HG03025 (cell line): Measurements from ENCODE around the gene SUPT16H.
"Not testable (repeated sequence)": the region's sequence is repeated elsewhere in the genome, so short reads cannot be mapped to it uniquely, and the experiment has no call there.

Experiments used
- ATAC-seq: cut with Tn5 transposase; IDR thresholded peaks from one replicate; pipeline ENCODE4 v1.9.1; 2021; ENCODE audit warnings: mild to moderate bottlenecking, moderate library complexity; ENCODE audit not compliant: unreplicated experiment, low FRiP score

Gene SUPT16H

GRCh38 chr14:21307637-21308036, 76.2 kb downstream of the SUPT16H start:
- no peak for ATAC-seq

GRCh38 chr14:21302836-21303140, 81.0 kb downstream of the SUPT16H start:
- not testable (repeated sequence) for ATAC-seq

- ATAC-seq = no peak
Measured at GRCh38 chr14:21302013-21302835, 81.6 kb downstream of the SUPT16H start.
